Measurements from ENCODE around the gene PRR3.

Gene PRR3

GRCh38 chr6:30571075-30571761 is 14.1 kb downstream of the PRR3 start, which contains the start of gene ABCF1:
TSS of gene ABCF1 (plus strand) at chr6:30571442. CDS start at chr6:30571488, 46 bp downstream.
- no peak for TF ChIP-seq CTCF (conservative IDR thresholded peaks at IDR 0.05)
- peak within 1 kb of the TSS; percentile 87 for H3K27ac ChIP-seq

- H3K27ac ChIP-seq: peak overlapping the region; percentile 87
- no peak for TF ChIP-seq CTCF (conservative IDR thresholded peaks at IDR 0.05)
These were observed 14.6 kb downstream of the PRR3 start for GRCh38 chr6:30571762-30572082.

GRCh38 chr6:30572148-30572547 is 15.1 kb downstream of the PRR3 start:
- peak overlapping the region; percentile 87 for H3K27ac ChIP-seq
- no peak for TF ChIP-seq CTCF (conservative IDR thresholded peaks at IDR 0.05)

- H3K27ac ChIP-seq: no peak overlapping the region; the same call in 1 of the 2 replicates
- no peak for TF ChIP-seq CTCF (conservative IDR thresholded peaks at IDR 0.05)
These were observed 16.0 kb downstream of the PRR3 start for GRCh38 chr6:30573113-30573512.

GRCh38 chr6:30578051-30578450 is 21.0 kb downstream of the PRR3 start:
- no peak overlapping the region for H3K27ac ChIP-seq
- no peak for TF ChIP-seq CTCF (conservative IDR thresholded peaks at IDR 0.05)

GRCh38 chr6:30583921-30584320 is 26.8 kb downstream of the PRR3 start:
- TF ChIP-seq CTCF (conservative IDR thresholded peaks at IDR 0.05): no peak
- no peak overlapping the region for H3K27ac ChIP-seq

GRCh38 chr6:30589754-30590358 is 32.8 kb downstream of the PRR3 start:
- H3K27ac ChIP-seq: peak overlapping the region; percentile 77
- TF ChIP-seq CTCF (conservative IDR thresholded peaks at IDR 0.05): no peak

Measured in VCaP (cell line).